T-helper 22 cell (primary cell): Measurements from ENCODE around the gene VPS26A.
"Not testable (repeated sequence)": the region's sequence is repeated elsewhere in the genome, so short reads cannot be mapped to it uniquely, and the experiment has no call there.

ENCODE experiments used
- DNase-seq: peaks from one replicate; pipeline ENCODE4 v3.0.0-alpha.2; 2020; ENCODE audit warnings: low read depth

VPS26A gene

DNA sequence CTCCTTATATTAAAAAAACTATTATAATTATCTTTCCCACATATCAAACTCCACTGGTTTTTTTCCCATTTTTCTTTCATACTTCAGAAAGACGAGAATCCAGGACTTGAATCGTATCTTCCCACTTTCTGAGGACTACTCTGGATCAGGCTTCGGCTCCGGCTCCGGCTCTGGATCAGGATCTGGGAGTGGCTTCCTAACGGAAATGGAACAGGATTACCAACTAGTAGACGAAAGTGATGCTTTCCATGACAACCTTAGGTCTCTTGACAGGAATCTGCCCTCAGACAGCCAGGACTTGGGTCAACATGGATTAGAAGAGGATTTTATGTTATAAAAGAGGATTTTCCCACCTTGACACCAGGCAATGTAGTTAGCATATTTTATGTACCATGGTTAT, 20.2 kb upstream of the VPS26A start:
- DNase-seq = no peak

DNA sequence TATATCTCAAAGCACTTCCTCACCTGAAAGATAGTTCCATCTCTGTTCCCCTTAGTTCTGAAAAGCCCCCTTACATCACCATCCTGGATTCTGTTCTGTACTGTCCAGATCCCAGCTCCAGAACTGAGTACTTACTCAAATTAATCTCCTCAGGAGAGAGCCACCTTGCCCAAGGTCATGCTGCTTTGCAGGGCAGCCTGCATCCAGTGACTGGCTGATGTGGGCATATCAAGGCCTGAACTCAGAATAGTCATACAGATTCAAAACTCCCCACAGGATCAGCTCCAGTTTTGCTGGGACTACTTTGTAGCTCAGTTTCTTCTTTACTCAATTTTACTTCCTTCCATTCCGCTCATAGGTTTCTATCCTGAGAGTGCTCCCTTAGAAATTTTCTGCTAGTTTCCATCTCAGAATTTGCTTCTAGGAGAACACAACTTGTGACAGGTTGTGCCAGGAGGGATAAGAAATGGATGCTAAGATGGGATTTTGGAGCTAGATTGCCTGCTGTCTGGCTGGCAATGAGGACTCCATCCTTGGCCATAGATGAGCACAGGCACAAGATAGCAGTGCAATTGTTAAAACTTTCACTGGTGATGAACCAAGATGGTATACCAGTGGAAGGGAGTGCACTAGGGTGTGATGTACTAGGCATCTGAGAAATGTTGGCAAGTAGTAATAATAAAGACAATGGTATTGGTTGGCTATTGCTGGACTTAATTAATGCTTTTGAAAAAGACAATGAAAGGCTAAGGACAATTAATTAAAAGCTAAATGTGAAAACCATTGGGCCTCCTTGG, 18.8 kb upstream of the VPS26A start:
- no peak for DNase-seq

- no peak for DNase-seq
These were observed 16.8 kb upstream of the VPS26A start for GRCh38 chr10:69107176-69107490.

- no peak for DNase-seq
These were observed 16.3 kb upstream of the VPS26A start for GRCh38 chr10:69107699-69108098.

GRCh38 chr10:69119896-69120295, 4.1 kb upstream of the VPS26A start:
- DNase-seq = no peak

- no peak for DNase-seq
These were observed 652 bp upstream of the VPS26A start for GRCh38 chr10:69123306-69123746.

DNA sequence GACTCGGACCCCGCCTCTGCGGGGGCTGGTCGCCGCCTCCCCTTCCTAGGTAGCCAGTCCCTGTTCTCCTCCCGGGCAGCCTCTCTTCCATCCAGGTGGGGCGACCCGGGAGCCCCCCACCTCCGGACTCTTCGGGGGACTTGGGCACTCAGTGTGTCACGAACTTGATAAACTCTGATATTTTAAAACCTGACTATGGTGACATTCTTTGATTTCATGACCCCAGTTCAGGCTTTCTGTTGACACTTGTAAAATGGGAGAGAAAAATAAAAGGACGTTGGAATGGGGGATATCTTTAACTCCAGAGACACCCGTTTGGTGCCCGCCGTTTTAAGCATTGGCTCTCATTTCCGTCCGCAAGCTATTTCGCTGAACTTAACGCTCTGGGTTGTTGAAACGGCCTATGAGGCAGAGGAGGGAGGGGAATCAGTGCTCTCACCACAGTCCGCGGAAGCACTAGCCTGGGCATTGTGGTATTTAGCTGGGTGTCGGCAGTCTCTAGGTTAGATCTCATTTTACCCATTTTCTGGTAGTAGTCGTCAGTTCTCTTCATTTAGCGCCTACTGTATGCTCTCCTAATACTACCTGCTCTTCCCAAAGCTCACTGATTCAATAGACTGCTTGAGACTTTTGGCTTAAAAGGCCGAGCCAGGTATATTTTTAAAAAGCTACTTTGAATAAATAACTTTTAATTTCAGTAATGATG, 738 bp downstream of the VPS26A start:
- DNase-seq = peak; percentile 24

GRCh38 chr10:69125554-69125953, 1.6 kb downstream of the VPS26A start:
- no peak for DNase-seq

DNA sequence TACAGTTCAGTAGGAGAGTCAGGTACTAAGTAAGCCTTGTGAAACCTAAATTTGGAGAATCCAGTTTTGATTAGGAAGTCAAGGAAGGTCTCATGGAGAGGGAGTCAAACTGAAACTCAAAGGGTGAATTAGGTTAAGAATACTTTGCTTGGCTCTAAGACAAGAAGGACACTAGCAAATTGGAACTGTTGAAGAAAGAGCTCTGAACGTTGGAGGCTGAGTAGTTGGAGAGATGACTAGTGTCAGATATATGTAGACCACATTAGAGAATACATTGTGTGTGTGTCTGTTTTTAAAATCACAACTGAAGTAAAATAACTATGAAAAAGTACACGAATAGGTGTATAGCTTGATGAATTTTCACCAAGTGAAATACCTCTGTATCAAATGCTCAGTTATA, 6.3 kb downstream of the VPS26A start:
- no peak for DNase-seq

DNA sequence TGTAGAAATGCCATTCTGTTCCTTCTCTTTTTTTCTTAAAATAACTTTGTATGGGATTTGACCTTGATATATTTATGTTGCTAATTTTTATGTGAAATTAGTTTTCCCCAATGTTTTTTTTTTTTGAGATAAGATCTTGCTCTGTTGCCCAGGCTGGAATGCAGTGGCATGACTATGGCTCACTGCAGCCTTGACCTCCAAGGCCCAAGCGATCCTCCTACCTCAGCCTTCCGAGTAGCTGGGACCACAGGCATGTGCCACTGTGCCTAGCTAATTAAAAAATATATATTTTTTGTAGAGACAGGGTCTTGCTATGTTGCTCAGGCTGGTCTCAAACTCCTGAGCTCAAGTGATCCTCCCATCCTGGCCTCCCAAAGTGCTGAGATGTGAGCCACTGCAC, 16.0 kb downstream of the VPS26A start:
- DNase-seq = no peak

DNA sequence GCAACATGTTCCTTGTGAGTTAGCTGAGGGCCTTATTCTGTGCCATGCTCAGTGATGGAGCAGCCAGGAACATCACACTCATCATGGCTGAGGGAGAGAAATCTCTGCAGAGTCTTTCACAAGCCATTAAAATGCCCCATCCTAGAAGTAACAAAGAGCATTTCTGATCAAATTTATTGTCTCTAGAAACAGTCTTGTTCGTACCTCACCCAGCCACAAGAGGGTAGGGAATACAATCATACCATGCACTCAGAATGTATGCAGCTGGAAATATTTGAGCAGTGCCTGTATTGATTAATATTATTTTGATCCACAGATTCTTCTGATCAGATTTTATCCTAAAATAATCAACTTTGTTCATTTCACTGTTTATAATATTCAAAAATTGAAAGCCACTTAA, 17.3 kb downstream of the VPS26A start:
- DNase-seq = no peak

DNA sequence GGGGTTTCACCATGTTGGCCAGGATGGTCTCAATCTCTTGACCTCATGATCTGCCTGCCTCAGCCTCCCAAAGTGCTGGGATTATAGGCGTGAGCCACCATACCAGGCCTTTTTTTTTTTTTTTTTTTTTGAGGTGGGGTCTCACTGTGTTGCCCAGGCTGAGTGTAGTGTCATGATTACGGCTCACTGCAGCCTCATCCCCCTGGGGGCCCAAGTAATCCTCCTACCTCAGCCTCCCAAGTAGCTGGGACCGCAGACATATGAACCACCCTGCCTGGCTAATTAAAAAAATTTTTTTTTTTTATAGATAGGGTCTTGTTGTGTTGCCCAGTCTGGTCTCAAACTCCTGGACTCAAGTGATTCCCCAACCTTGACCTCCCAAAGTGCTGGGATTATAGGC, 18.1 kb downstream of the VPS26A start:
- not testable (repeated sequence) for DNase-seq

- no peak for DNase-seq
These were observed 19.0 kb downstream of the VPS26A start for GRCh38 chr10:69142983-69143382.

- no peak for DNase-seq
These were observed 21.4 kb downstream of the VPS26A start for GRCh38 chr10:69145329-69145728.

GRCh38 chr10:69145864-69146263, 21.9 kb downstream of the VPS26A start:
- no peak for DNase-seq

- no peak for DNase-seq
These were observed 22.8 kb downstream of the VPS26A start for GRCh38 chr10:69146759-69147158.

DNA sequence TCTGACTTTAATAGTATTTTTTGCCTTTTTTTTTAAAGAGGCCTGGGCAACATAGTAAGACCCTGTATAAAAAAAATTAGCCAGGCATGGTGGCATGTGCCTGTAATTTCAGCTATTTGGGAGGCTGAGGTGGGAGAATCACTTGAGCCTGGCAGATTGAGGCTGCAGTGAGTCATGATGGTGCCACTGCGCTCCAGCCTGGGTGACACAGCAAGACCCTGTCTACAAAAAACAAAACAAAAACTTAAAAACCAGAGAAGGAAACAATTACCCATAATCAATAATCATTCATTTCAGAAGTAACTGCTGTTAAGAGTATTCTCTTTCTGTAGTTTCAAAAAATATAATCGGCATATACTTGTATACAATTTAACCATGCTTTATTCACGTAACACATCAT, 28.0 kb downstream of the VPS26A start:
- no peak for DNase-seq

GRCh38 chr10:69153227-69153626, 29.2 kb downstream of the VPS26A start:
- DNase-seq = no peak

DNA sequence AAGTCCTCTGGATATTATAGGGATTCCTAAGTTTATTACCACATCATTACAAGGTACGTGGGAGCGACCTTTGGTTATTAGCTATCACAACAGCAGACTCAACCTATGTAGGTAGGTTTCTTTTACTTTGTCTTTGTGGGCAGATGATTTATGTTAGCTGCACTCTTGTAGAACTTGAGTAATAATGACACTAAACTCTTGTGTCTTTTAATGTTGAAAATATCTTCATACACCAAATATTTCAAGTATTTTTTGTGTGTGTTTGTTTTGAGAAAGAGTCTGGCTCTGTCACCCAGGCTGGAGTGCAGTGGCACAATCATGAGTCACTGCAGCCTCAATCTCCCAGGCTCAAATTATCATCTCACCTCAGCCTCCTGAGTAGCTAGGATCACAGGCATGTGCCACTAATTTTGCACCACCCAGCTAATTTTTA, 36.8 kb downstream of the VPS26A start:
- DNase-seq = no peak

DNA sequence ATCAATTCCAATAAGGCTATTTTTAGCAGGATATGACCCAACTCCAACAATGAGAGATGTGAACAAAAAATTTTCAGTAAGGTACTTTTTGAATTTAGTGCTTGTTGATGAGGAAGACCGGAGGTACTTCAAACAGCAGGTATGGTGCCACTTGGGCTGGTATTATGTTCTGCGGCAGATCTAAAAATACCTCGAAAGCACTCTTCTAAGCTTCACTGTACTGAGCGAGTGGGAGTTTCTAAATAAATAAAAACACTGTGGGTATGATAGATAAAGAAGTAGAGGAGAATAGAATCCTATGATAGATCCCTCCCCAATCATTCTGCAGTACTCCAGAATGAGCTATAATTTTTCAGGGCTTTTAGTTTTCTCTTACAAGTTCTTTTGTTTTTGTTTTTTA, 44.5 kb downstream of the VPS26A start:
- DNase-seq = no peak

DNA sequence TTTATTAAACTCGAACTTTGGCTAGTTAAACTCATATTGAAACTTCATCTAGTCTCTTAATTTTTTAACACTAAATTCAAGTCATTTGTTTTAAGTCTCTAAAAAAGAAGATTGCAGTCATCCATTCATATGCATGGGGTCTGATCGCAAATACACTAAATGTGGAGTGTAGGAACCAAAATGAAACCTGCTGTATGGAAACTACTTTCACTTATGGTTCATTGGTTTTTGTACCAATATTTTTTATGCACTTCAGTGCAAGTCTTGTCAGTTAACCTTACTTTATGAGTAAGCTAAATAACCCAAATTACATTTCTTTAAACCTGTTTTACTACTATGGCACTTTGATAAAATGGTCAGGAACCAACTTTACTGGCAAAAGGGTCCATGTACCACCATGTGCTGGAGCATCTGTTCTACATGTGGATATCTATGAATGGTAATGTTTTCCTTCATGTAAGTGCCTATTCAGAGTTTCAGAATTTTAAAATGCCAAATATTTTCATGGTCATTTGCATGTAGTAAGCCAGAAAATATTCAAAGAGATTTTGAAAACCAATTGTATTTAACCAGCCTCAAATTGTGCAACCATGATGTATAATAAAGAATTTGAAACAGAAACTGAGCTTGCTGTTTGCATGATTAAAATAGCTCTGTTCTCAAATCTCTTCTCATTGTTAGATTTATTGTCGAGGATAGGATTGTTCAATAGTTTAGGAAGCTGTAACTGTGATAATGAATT, 48.4 kb downstream of the VPS26A start:
- DNase-seq = no peak

DNA sequence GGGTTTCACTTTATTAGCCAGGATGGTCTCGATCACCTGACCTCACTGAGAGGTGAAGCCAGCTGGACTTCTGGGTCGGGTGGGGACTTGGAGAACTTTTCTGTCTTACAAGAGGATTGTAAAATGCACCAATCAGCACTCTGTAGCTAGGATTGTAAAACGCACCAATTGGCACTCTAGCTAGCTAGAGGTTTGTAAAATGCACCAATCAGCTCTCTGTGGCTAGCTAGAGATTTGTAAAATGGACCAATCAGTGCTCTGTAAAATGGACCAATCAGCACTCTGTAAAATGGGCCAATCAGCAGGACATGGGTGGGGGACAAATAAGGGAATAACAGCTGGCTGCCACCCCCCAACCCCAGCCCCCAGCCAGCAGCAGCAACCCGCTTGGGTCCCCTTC, 51.3 kb downstream of the VPS26A start:
- DNase-seq = not testable (repeated sequence)

- DNase-seq = no peak
These were observed 52.8 kb downstream of the VPS26A start for GRCh38 chr10:69176823-69177222.
